Lung (tissue), 12 donors: Measurements from ENCODE around the gene NAV2. TPM values are rescaled to one million over a fixed set of nuclear protein-coding genes. Genes with fewer than 3 reads are reported as not detected.

Experiments
- ATAC-seq: fragments of 200-7000 bp; cut with Tn5 transposase; one replicate; pipeline ENCODE4 v1.9.1; 2020; ENCODE audit warnings: moderate number of reproducible peaks; ENCODE audit not compliant: insufficient read depth, low FRiP score
- DNase-seq, 3 donors: peaks; one replicate each; pipeline ENCODE4 v3.0.0-alpha.2; 2013 to 2017
- H3K27ac ChIP-seq, 2 donors: one replicate each; pipeline ENCODE4 v1.5.1; 2013; ENCODE audit warnings: mild to moderate bottlenecking in 2 of 2, moderate library complexity in 2 of 2, control low read depth in 1 of 2, inconsistent platforms in 1 of 2, low read depth in 1 of 2, low read length in 1 of 2
- H3K27me3 ChIP-seq, 3 donors: one replicate each; pipeline ENCODE4 v1.5.1; 2013; ENCODE audit warnings: low read length in 2 of 3; ENCODE audit not compliant: control insufficient read depth in 3 of 3, insufficient read depth in 3 of 3
- H3K36me3 ChIP-seq, 4 donors: one replicate each; pipeline ENCODE4 v1.5.1; 2013; ENCODE audit warnings: low read length in 4 of 4, mild to moderate bottlenecking in 1 of 4, moderate library complexity in 1 of 4; ENCODE audit not compliant: control insufficient read depth in 4 of 4, insufficient read depth in 4 of 4
- H3K4me1 ChIP-seq, 5 donors: one replicate each; pipeline ENCODE4 v1.5.1; 2013; ENCODE audit warnings: low read length in 5 of 5, mild to moderate bottlenecking in 2 of 5, moderate library complexity in 1 of 5; ENCODE audit not compliant: control insufficient read depth in 5 of 5, insufficient read depth in 5 of 5
- H3K4me3 ChIP-seq: one replicate; pipeline ENCODE4 v1.5.1; 2013; ENCODE audit warnings: mild to moderate bottlenecking, control low read depth, moderate library complexity
- H3K9ac ChIP-seq, 2 donors: one replicate each; pipeline ENCODE4 v1.5.1; 2013; ENCODE audit warnings: low read length in 2 of 2, control low read depth in 1 of 2; ENCODE audit not compliant: insufficient read depth in 1 of 2
- H3K9me3 ChIP-seq, 4 donors: one replicate each; pipeline ENCODE4 v1.5.1; 2013; ENCODE audit warnings: low read length in 3 of 4, mild to moderate bottlenecking in 1 of 4, moderate library complexity in 1 of 4; ENCODE audit not compliant: control insufficient read depth in 4 of 4, insufficient read depth in 3 of 4
- WGBS, 2 donors: extraction: QIAGEN DNeasy Blood & Tissue Kit; methylation state at CpG; one replicate each; pipeline ENCODE4 v1.1.7; 2013; 5-methylcytosine and 5-hydroxymethylcytosine counted together
- polyA plus RNA-seq, 2 donors: library from polyadenylated mRNA; stranded (reverse); fragments of 200-250 nt; gene quantifications; one replicate each; pipeline ENCODE4 v1.2.1, GENCODE V29; 2013
- total RNA-seq, 2 donors: library from RNA; depleted of rRNA in 1 of 2; stranded (reverse); fragments of >200 nt in 1 of 2; gene quantifications; one replicate each; pipeline ENCODE4 v1.2.1, GENCODE V29; 2014 to 2021
- TF ChIP-seq, protein P1 (sequence below): IDR thresholded peaks from 2 replicates; pipeline ENCODE4 v1.5.1; 2012; ENCODE audit warnings: mild to moderate bottlenecking; ENCODE audit errors: control extremely low read depth, extremely low read depth
- donor health status: control.
- donor health status: control.
- donor health status: Bipolar disorder and iron deficiency.
- donor health status: healthy.
- donor health status: DM: yes; HTN: yes; CAD: no.

Gene NAV2
- total and polyA plus RNA-seq, 4 donors: 6.8 to 47.9 (median 20.2) TPM

DNA sequence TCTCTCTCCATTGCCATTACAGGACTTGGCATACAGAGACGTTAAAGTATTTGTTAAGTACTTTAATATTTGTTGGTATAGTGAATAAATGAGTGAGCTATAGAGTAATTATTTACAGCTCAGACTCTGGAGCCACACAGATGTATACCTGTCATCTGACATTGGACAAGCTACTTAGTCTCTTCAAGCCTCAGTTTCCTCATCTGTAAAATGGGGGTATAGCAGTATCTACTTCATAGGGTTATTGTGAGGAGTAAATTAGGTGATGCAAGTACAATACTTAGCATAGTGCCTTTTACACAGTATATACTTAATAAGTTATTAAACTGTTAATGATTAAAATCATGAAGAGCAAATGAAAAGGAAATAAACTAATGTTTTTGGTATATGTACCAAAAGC, 203.2 kb downstream of the NAV2 start:
- ATAC-seq (no peak), DNase-seq (no peak)
- H3K4me3 ChIP-seq: no peak overlapping the region
- TF ChIP-seq, protein P1, sequence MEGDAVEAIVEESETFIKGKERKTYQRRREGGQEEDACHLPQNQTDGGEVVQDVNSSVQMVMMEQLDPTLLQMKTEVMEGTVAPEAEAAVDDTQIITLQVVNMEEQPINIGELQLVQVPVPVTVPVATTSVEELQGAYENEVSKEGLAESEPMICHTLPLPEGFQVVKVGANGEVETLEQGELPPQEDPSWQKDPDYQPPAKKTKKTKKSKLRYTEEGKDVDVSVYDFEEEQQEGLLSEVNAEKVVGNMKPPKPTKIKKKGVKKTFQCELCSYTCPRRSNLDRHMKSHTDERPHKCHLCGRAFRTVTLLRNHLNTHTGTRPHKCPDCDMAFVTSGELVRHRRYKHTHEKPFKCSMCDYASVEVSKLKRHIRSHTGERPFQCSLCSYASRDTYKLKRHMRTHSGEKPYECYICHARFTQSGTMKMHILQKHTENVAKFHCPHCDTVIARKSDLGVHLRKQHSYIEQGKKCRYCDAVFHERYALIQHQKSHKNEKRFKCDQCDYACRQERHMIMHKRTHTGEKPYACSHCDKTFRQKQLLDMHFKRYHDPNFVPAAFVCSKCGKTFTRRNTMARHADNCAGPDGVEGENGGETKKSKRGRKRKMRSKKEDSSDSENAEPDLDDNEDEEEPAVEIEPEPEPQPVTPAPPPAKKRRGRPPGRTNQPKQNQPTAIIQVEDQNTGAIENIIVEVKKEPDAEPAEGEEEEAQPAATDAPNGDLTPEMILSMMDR: no peak
- H3K27me3 ChIP-seq: no peaks in the 10 kb centered on the region
- H3K9me3 ChIP-seq: no peaks in the 10 kb centered on the region
- H3K27ac ChIP-seq: no peak overlapping the region
- 79 to 91% methylated on average over 1 of the region's 1 CpG for WGBS, 2 donors
- H3K4me1 ChIP-seq: peaks cover 2 to 35% (median 23%) of the 10 kb centered on the region in 5 donors
- H3K9ac ChIP-seq: no peak overlapping the region
- H3K36me3 ChIP-seq: peaks cover 0 to 10% (median 1%) of the 10 kb centered on the region in 4 donors

GRCh38 chr11:19917069-19917468, 204.4 kb downstream of the NAV2 start:
- TF ChIP-seq, protein P1: no peak
- Histone ChIP-seq H3K36me3 (peaks cover 0 to 10% (median 1%) of the 10 kb centered on the region in 4 donors), H3K27me3 (no peaks in the 10 kb centered on the region), H3K9ac (no peak overlapping the region), H3K27ac (no peak overlapping the region), H3K9me3 (no peaks in the 10 kb centered on the region), H3K4me1 (peaks cover 0 to 24% (median 19%) of the 10 kb centered on the region in 5 donors), H3K4me3 (no peak overlapping the region)
- DNase-seq (no peak), ATAC-seq (no peak)
- WGBS, 2 donors: 94 to 96% methylated on average over 1 of the region's 1 CpG

GRCh38 chr11:19918302-19919049, 205.8 kb downstream of the NAV2 start:
- no peak overlapping the region for H3K4me3 ChIP-seq
- DNase-seq: no peak
- 88 to 96% methylated on average over 5 of the region's 5 CpGs for WGBS, 2 donors
- no peaks in the 10 kb centered on the region for H3K27me3 ChIP-seq
- H3K27ac ChIP-seq: no peak overlapping the region
- no peak for ATAC-seq
- H3K9me3 ChIP-seq: no peaks in the 10 kb centered on the region
- no peak overlapping the region for H3K9ac ChIP-seq
- TF ChIP-seq, protein P1: no peak
- peaks cover 0 to 12% (median 8%) of the 10 kb centered on the region in 5 donors for H3K4me1 ChIP-seq
- peaks cover 0 to 10% (median 1%) of the 10 kb centered on the region in 4 donors for H3K36me3 ChIP-seq
